MV-4-11 (cell line): ENCODE results near the gene CRYBA1.
"Not testable (repeated sequence)": the region's sequence is repeated elsewhere in the genome, so short reads cannot be mapped to it uniquely, and the experiment has no call there.

Source experiments
- DNase-seq: peaks from one replicate; lab custom pipeline; 2025; lab: John Stamatoyannopoulos, UW

The CRYBA1 gene

GRCh38 chr17:29246628-29247027 is at the start of gene CRYBA1:
CRYBA1 (plus strand) TSS chr17:29246859; CDS start chr17:29246864, 5 bp downstream.
- no peak for DNase-seq

- DNase-seq, result peak; percentile 42
Observed at GRCh38 chr17:29197516-29198272, 49.0 kb upstream of the CRYBA1 start.

GRCh38 chr17:29204068-29204804 is 42.4 kb upstream of the CRYBA1 start:
- DNase-seq, result not testable (repeated sequence)

- DNase-seq, result no peak
Observed at GRCh38 chr17:29205047-29205446, 41.6 kb upstream of the CRYBA1 start.

- no peak for DNase-seq
Observed at GRCh38 chr17:29207975-29208374, 38.7 kb upstream of the CRYBA1 start.

GRCh38 chr17:29209073-29209472 is 37.6 kb upstream of the CRYBA1 start:
- DNase-seq, result no peak

- no peak for DNase-seq
Observed at GRCh38 chr17:29210879-29211278, 35.8 kb upstream of the CRYBA1 start.

- no peak for DNase-seq
Observed at GRCh38 chr17:29212094-29212631, 34.5 kb upstream of the CRYBA1 start.

- DNase-seq, result no peak
Observed at GRCh38 chr17:29212681-29213121, 34.0 kb upstream of the CRYBA1 start.

- peak; percentile 44 for DNase-seq
Observed at GRCh38 chr17:29214215-29215146, 32.2 kb upstream of the CRYBA1 start.

- no peak for DNase-seq
Observed at GRCh38 chr17:29215174-29215573, 31.5 kb upstream of the CRYBA1 start.

GRCh38 chr17:29215717-29216116 is 30.9 kb upstream of the CRYBA1 start:
- DNase-seq, result no peak

- peak; percentile 52 for DNase-seq
Observed at GRCh38 chr17:29216181-29216580, 30.5 kb upstream of the CRYBA1 start.

- DNase-seq, result no peak
Observed at GRCh38 chr17:29216856-29217255, 29.8 kb upstream of the CRYBA1 start.

GRCh38 chr17:29219378-29220047 is 27.1 kb upstream of the CRYBA1 start:
- DNase-seq, result peak; percentile 73

- DNase-seq, result not testable (repeated sequence)
Observed at GRCh38 chr17:29221338-29221737, 25.3 kb upstream of the CRYBA1 start.

GRCh38 chr17:29225396-29225795 is 21.3 kb upstream of the CRYBA1 start:
- no peak for DNase-seq

- no peak for DNase-seq
Observed at GRCh38 chr17:29233301-29233700, 13.4 kb upstream of the CRYBA1 start.

GRCh38 chr17:29234972-29235371 is 11.7 kb upstream of the CRYBA1 start:
- DNase-seq, result peak; percentile 60

GRCh38 chr17:29235904-29236303 is 10.8 kb upstream of the CRYBA1 start:
- DNase-seq, result no peak

GRCh38 chr17:29237476-29238132 is 9.1 kb upstream of the CRYBA1 start:
- DNase-seq, result peak; percentile 77
